Smooth muscle cell (in vitro differentiated cells): Measurements from ENCODE around the gene GPT2. TPM values are rescaled to one million over a fixed set of nuclear protein-coding genes. Genes with fewer than 3 reads are reported as not detected.

Source experiments
- DNase-seq: peaks from one replicate; lab custom pipeline; 2025; ENCODE audit not compliant: unreplicated experiment; lab: John Stamatoyannopoulos, UW
- H2AFZ ChIP-seq: fragments of 200-600 bp; sonication (generic); 2 replicates; pipeline ENCODE4 v1.6.0; 2016; ENCODE audit warnings: antibody characterized with exemption, low read depth, mild to moderate bottlenecking
- H3F3A ChIP-seq: fragments of 200-600 bp; sonication (generic); 2 replicates; pipeline ENCODE4 v1.6.0; 2017; ENCODE audit warnings: antibody characterized with exemption, low read depth
- H3K27ac ChIP-seq: fragments of 200-600 bp; sonication (generic); 2 replicates; pipeline ENCODE4 v1.5.1; 2016; ENCODE audit warnings: low read depth, mild to moderate bottlenecking
- H3K27me3 ChIP-seq: fragments of 200-600 bp; sonication (generic); 2 replicates; pipeline ENCODE4 v1.6.1; 2016; ENCODE audit warnings: low read depth, mild to moderate bottlenecking
- H3K36me3 ChIP-seq: fragments of 200-600 bp; sonication (generic); 2 replicates; pipeline ENCODE4 v1.5.1; 2016; ENCODE audit warnings: low read depth
- H3K4me1 ChIP-seq: fragments of 200-600 bp; sonication (generic); 2 replicates; pipeline ENCODE4 v1.5.1; 2016; ENCODE audit warnings: low read depth
- H3K4me2 ChIP-seq: fragments of 200-600 bp; sonication (generic); 2 replicates; pipeline ENCODE4 v1.6.0; 2016; ENCODE audit warnings: mild to moderate bottlenecking
- H3K4me3 ChIP-seq: fragments of 200-600 bp; sonication (generic); 2 replicates; pipeline ENCODE4 v1.5.1; 2016; ENCODE audit warnings: mild to moderate bottlenecking
- H3K79me2 ChIP-seq: fragments of 200-600 bp; sonication (generic); 2 replicates; pipeline ENCODE4 v1.6.0; 2016; ENCODE audit warnings: low read depth, mild to moderate bottlenecking
- H3K9ac ChIP-seq: fragments of 200-600 bp; sonication (generic); 2 replicates; pipeline ENCODE4 v1.6.0; 2016; ENCODE audit warnings: low read depth
- H3K9me3 ChIP-seq: fragments of 200-600 bp; sonication (generic); replicated peaks from 2 replicates; pipeline ENCODE4 v1.5.1; 2016; ENCODE audit warnings: low read depth
- H4K20me1 ChIP-seq: fragments of 200-600 bp; sonication (generic); 2 replicates; pipeline ENCODE4 v1.6.0; 2016; ENCODE audit warnings: low read depth
- CTCF ChIP-seq: fragments of 200-600 bp; sonication (generic); IDR thresholded peaks from 2 replicates; pipeline ENCODE4 v1.5.1; 2017; ENCODE audit warnings: borderline replicate concordance, mild to moderate bottlenecking, antibody characterized with exemption; ENCODE audit not compliant: insufficient read depth, poor library complexity, severe bottlenecking
- WGBS: methylation state at CpG from one replicate; pipeline ENCODE4 v1.1.7; 2016; ENCODE audit warnings: low lambda C conversion rate; 5-methylcytosine and 5-hydroxymethylcytosine counted together
- polyA plus RNA-seq: library from polyadenylated mRNA; unstranded; fragments of >200 nt; fragmentation: Nextera tagmentation; extraction: Ambion mirVana; gene quantifications from 2 replicates; pipeline ENCODE4 v1.2.1, GENCODE V29; 2016
- total RNA-seq: library from RNA; depleted of rRNA; stranded (reverse); fragments of >200 nt; gene quantifications from 2 replicates; pipeline ENCODE4 v1.2.3, GENCODE V29; 2014

Gene GPT2
- total and polyA plus RNA-seq, 2 experiments from 2014 or later, result 21.4 to 29.3 TPM

GRCh38 chr16:46949241-46949892 lies 65.2 kb downstream of the GPT2 start:
- Histone ChIP-seq H3K4me1 (no peaks in the 10 kb centered on the region), H2AFZ (no peak overlapping the region), H3K27me3 (no peaks in the 10 kb centered on the region), H3K79me2 (no peaks in the 10 kb centered on the region), H3K27ac (no peak overlapping the region), H3K9ac (no peak overlapping the region), H3K4me2 (no peak overlapping the region), H3K36me3 (peaks cover under 1% of the 10 kb centered on the region), H3K9me3 (no peaks in the 10 kb centered on the region), H4K20me1 (no peaks in the 10 kb centered on the region), H3F3A (no peaks in the 10 kb centered on the region), H3K4me3 (no peak overlapping the region)
- TF ChIP-seq CTCF, result no peak
- no peak for DNase-seq
- 85% methylated on average over 7 of the region's 7 CpGs for whole genome bisulfite sequencing

- DNase-seq, result no peak
- Histone ChIP-seq H3K4me2 (no peak overlapping the region), H2AFZ (no peak overlapping the region), H3K9me3 (no peaks in the 10 kb centered on the region), H3K79me2 (no peaks in the 10 kb centered on the region), H3K27me3 (no peaks in the 10 kb centered on the region), H3K9ac (no peak overlapping the region), H4K20me1 (no peaks in the 10 kb centered on the region), H3K27ac (no peak overlapping the region), H3K4me1 (no peaks in the 10 kb centered on the region), H3K36me3 (peaks cover 7% of the 10 kb centered on the region), H3F3A (no peaks in the 10 kb centered on the region), H3K4me3 (no peak overlapping the region)
- 84% methylated on average over 1 of the region's 1 CpG for WGBS
- no peak for TF ChIP-seq CTCF
Measured at GRCh38 chr16:46950009-46950408, 65.8 kb downstream of the GPT2 start.

- H3K27me3 ChIP-seq, result no peaks in the 10 kb centered on the region
- H3F3A ChIP-seq, result no peaks in the 10 kb centered on the region
- H3K27ac ChIP-seq, result no peak overlapping the region
- peaks cover 13% of the 10 kb centered on the region for H4K20me1 ChIP-seq
- no peak overlapping the region for H2AFZ ChIP-seq
- 97% methylated on average over 5 of the region's 5 CpGs for WGBS
- H3K79me2 ChIP-seq, result peaks cover 6% of the 10 kb centered on the region
- H3K4me1 ChIP-seq, result no peaks in the 10 kb centered on the region
- H3K9me3 ChIP-seq, result no peaks in the 10 kb centered on the region
- H3K4me3 ChIP-seq, result no peak overlapping the region
- no peak for DNase-seq
- H3K9ac ChIP-seq, result no peak overlapping the region
- H3K4me2 ChIP-seq, result no peak overlapping the region
- no peak for TF ChIP-seq CTCF
- peaks cover 32% of the 10 kb centered on the region for H3K36me3 ChIP-seq
Measured at GRCh38 chr16:46954562-46954961, 70.4 kb downstream of the GPT2 start.
